ENCODE data around the gene FBLN2. TPM values are rescaled to one million over a fixed set of nuclear protein-coding genes. Genes with fewer than 3 reads are reported as not detected.

The FBLN2 gene
- total RNA-seq, 4 donors from 2014 or later = 130 to 244 (median 136) TPM

DNA sequence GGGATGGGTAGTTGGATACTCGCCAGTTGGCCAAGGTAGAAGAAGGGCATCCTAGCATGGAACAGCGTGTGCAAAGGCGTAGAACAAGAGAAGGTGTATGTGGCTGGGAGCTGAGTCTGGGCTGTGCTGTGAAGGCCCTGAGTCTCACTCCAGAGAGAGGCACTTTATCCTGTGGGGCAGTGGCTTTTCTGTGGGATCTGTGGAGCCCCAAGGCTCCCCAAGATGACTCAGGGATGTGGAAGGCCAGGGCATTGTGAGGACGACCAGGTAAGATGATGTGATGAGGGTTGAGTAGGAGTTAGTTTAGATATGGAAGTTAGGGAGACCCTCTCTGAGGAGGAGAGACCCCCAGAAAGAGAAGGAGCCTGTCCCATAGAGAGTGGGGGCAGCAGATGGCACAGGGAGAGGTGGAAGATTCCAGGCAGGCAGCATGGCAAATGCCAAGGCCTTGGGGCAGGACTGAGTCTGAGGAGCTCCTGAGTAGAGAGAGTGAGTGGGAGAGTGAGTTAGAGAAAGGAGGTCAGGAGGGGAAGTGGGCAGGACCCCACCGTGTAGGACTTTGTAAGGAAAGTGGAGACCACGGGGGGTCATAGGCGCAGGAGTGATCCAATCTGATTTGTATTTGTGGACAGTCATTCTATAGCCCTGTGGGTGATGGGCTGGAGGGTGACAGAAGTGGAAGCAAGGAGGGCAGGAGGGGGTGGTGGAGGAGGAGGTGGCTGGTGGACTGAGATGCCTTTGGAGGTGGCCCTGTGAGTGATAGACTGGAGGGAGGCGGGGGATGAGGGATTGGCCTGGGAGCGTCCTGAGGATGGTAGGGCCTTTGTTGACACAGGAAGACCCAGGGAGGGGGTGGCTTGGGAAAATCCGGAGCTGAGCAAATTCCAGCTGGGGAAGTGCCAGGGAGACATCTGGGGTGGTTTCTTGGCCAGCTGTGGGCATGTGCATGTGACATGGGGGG, 50.3 kb downstream of the FBLN2 start:
- DNase-seq (ENCODE audit: extremely low spot score) = no peak
- no peaks in the 10 kb centered on the region for H3K36me3 ChIP-seq
- H3K27me3 ChIP-seq = peaks cover 0 to 41% (median 0%) of the 10 kb centered on the region in 4 donors
- no peak overlapping the region for H3K27ac ChIP-seq (replicated peaks in 1 of 4)
- WGBS = 72% methylated on average over 10 of the region's 10 CpGs
- TF ChIP-seq CTCF (IDR thresholded peaks at IDR 0.05) (no peak), POLR2AphosphoS5 (IDR thresholded peaks at IDR 0.05) (no peak), POLR2A (IDR thresholded peaks at IDR 0.05; ENCODE audit: low read depth) (no peak), EP300 (IDR thresholded peaks at IDR 0.05) (no peak)
- H3K4me3 ChIP-seq = no peak overlapping the region
- intact Hi-C loops (cut with DNase I) = no loop called here
- peaks cover 7 to 32% (median 16%) of the 10 kb centered on the region in 4 donors for H3K4me1 ChIP-seq
- H3K9me3 ChIP-seq = peaks cover 0 to 4% (median 0%) of the 10 kb centered on the region in 4 donors

GRCh38 chr3:13599887-13600450, 51.0 kb downstream of the FBLN2 start:
- H3K4me1 ChIP-seq = peaks cover 0 to 24% (median 12%) of the 10 kb centered on the region in 4 donors
- H3K27ac ChIP-seq (replicated peaks in 1 of 4) = no peak overlapping the region
- H3K9me3 ChIP-seq = peaks cover 0 to 4% (median 0%) of the 10 kb centered on the region in 4 donors
- WGBS = 74% methylated on average over 10 of the region's 11 CpGs
- H3K4me3 ChIP-seq = no peak overlapping the region
- intact Hi-C loops (cut with DNase I) = no loop called here
- H3K36me3 ChIP-seq = no peaks in the 10 kb centered on the region
- DNase-seq (ENCODE audit: extremely low spot score) = no peak
- TF ChIP-seq POLR2AphosphoS5 (IDR thresholded peaks at IDR 0.05) (no peak), EP300 (IDR thresholded peaks at IDR 0.05) (no peak), CTCF (IDR thresholded peaks at IDR 0.05) (no peak), POLR2A (IDR thresholded peaks at IDR 0.05; ENCODE audit: low read depth) (no peak)
- H3K27me3 ChIP-seq = peaks cover 0 to 33% (median 0%) of the 10 kb centered on the region in 4 donors

GRCh38 chr3:13600950-13601691, 52.2 kb downstream of the FBLN2 start:
- Histone ChIP-seq H3K4me3 (no peak overlapping the region), H3K4me1 (peaks cover 0 to 21% (median 9%) of the 10 kb centered on the region in 4 donors), H3K27me3 (peaks cover 0 to 24% (median 0%) of the 10 kb centered on the region in 4 donors), H3K36me3 (no peaks in the 10 kb centered on the region), H3K9me3 (peaks cover 0 to 4% (median 0%) of the 10 kb centered on the region in 4 donors), H3K27ac (replicated peaks in 1 of 4) (no peak overlapping the region)
- intact Hi-C loops (cut with DNase I) = no loop called here
- WGBS = 64% methylated on average over 9 of the region's 9 CpGs
- no peak for DNase-seq (ENCODE audit: extremely low spot score)
- TF ChIP-seq POLR2A (IDR thresholded peaks at IDR 0.05; ENCODE audit: low read depth) = no peak
- TF ChIP-seq POLR2AphosphoS5 (IDR thresholded peaks at IDR 0.05) = no peak
- TF ChIP-seq CTCF (IDR thresholded peaks at IDR 0.05) = no peak
- TF ChIP-seq EP300 (IDR thresholded peaks at IDR 0.05) = no peak

GRCh38 chr3:13601692-13602080, 52.8 kb downstream of the FBLN2 start:
- TF ChIP-seq POLR2A (IDR thresholded peaks at IDR 0.05; ENCODE audit: low read depth) = no peak
- no peak for TF ChIP-seq CTCF (IDR thresholded peaks at IDR 0.05)
- no peak for TF ChIP-seq EP300 (IDR thresholded peaks at IDR 0.05)
- no peak for TF ChIP-seq POLR2AphosphoS5 (IDR thresholded peaks at IDR 0.05)
- Histone ChIP-seq H3K27me3 (peaks cover 0 to 20% (median 0%) of the 10 kb centered on the region in 4 donors), H3K4me1 (peaks cover 0 to 21% (median 9%) of the 10 kb centered on the region in 4 donors), H3K36me3 (no peaks in the 10 kb centered on the region), H3K27ac (replicated peaks in 1 of 4) (no peak overlapping the region), H3K4me3 (no peak overlapping the region), H3K9me3 (peaks cover 0 to 4% (median 0%) of the 10 kb centered on the region in 4 donors)
- DNase-seq (ENCODE audit: extremely low spot score) = no peak
- intact Hi-C loops (cut with DNase I) = no loop called here

All from esophagus muscularis mucosa (tissue), 4 donors.